Stimulated activated CD8-positive, alpha-beta memory T cell treated with anti-CD3 and anti-CD28 coated beads, Interleukin-7, amount 100 ng/mL, for 48 hours (primary cell): ENCODE results near the gene SLC38A11.
"Not testable (repeated sequence)": the region's sequence is repeated elsewhere in the genome, so short reads cannot be mapped to it uniquely, and the experiment has no call there.

ENCODE experiments used
- DNase-seq, 2 donors: peaks; one replicate each; pipeline ENCODE4 v3.0.0-alpha.2; 2020; ENCODE audit warnings: low read depth in 1 of 2; ENCODE audit errors: extremely low read depth in 1 of 2

The SLC38A11 gene

DNA sequence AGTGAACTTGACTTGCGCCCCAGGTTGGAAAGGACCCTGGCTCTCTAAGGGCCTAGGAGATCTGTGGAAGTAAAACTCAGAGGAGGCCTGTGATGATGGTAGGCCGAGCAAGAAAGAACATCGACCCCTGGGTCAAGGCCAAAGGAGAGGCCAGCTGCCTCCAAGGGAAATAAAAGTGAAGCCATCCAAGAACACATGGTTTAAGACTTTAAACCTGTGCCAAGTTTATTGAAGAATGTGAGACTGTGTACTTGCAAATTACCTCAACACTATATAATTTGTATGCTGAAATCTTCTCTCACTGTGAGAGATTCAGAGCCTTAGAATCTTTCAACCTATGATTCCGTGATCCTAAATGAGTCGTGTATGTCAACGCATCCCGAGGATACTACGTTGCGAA is 73.0 kb downstream of the SLC38A11 start:
- no peak for DNase-seq

DNA sequence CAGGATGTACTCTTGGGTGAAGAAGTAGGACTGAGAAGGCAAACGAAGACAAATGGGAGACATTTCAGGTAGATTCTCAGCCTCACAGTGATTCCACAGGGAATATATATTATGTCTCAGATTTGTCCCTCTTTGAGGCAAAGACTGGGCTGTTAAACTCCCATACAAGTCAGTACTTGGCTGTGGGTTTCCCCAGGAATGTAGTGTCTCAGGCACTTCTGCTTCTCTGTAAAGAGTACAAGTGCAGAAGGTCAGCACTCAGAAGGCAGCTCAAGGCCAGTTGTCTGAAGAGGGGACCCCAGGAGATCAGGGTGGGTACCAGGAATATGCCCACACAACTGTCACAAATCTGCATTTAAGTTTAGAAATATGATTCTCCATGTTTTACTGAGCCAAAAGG is 73.8 kb downstream of the SLC38A11 start:
- no peak for DNase-seq

DNA sequence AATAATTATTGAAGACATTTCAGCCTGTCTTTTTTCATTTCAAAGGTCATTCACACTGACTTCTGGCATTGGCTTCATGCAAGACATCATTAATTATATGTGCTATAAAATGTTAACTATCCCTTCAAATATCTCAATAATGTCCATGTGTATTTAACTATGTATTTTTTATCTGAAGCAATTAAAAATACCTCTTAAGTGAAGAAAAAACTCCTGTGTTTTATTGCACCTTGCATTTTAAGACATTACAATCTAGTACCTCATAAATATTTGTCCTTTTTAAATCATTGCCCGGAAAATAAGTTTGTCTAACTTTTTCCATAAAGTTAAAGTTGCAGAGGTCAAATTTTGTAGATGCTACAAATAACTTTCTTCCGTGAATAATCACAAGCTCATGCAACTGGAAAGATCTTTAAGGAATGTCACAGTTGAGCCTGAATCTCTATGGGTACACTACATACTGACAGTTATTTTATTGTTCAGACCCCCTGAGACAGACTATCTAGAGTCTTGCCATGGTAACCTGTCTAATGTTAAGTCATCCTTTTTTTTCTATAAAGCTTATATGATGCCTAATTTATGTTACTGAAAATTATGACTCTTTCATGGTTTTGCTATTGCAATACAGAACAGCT is 75.3 kb downstream of the SLC38A11 start:
- DNase-seq = no peak

DNA sequence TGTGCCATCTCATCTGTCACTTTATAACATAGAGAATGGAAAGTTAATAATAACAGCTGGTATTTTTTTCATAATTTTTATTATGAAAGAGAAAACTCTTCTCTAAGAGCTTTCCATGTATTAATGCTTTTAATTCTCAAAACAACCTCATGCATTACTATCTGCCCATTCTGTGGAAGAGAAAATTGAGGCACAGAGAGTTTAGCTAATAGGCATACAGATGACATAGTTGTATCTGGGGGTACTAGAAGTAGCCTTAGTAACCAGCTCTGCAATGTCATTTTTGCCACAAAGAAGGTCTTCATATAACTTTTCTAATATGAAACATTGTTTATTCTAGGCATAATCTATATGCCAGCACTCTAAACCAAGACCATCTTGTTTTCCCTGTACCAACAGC is 77.4 kb downstream of the SLC38A11 start:
- no peak for DNase-seq

DNA sequence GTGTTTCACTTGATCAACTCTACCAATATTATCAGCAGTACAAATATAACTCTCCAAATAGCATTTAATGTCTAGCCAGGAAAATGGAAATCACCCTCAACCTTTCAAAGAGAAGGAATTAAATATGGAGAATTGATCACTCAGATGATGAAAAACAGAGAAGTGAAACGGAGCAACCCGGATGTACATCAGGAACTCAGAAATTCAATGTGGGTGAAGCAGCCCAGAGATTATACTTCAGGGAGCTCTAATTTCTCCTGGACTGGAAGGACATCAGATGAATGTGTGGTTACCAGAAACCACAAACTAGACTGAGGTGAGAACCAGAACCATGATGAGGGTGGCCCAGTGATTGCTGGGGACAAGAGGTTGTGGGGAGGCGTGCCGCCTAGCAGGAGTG is 78.2 kb downstream of the SLC38A11 start:
- DNase-seq = no peak

DNA sequence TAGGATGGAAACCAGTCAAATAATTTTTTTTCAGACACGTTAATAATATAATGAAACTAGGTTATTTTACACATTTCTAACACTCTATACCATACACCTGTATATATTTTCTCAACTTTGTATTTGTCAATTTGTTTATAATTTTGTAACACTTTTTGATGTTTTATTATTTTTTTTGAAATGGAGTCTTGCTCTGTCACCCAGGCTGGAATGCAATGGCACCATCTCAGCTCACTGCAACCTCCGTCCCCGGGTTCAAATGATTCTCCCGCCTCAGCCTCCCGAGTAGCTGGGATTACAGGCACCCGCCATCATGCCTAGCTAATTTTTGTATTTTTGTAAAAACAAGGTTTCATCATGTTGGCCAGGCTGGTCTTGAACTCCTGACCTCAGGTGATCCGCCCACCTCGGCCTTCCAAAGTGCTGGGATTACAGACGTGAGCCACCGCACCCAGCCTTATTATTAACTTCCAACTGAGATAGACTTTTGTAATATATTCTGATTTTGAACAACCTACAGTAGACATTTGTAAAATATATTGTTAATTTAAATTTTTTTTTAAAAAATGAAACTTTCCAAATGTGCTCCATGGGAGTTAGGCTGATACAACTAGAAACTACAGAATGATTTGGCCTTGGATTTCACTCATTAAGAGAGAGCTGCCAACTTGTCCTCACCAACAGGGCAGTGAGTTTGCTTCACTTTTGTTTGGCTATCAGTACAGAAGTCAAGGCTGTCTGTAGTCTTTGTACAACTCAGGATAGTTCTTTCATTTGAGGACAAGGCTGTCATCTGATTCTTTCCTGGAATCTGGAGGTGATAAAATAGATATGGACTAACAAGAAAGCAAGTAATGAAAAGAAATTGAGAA is 79.8 kb downstream of the SLC38A11 start:
- no peak for DNase-seq

DNA sequence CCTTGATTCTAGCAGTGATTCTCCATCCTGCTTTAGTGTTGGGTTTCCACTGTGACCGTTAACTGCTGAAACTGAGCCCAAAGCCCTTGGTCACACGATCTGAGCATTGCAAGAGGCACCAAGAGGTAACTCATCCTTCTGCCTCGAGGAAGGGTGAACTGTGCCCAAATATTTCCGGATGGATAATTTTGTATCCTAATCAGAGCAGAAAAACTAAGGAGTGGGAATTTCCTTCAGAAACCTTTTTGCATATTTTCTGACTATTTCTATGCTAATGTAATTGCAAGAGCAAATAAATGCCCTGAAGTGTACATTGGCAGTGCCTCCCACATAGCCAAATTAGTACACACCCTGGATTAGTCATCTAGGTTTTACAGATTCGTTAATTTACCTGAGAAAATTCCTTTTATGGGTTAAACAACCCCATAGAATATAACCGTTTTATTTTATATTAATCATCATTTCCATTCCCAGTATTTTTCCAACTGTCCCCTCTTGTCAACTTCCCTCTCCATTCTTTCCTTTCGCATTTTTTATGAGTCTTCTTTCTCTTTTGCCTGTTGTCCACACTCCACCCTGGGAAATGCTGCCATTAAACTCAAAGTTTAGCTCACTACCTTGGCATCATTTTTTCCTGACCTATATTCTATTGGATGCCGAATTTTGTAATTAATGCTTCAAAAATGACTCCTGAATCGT is 82.0 kb downstream of the SLC38A11 start:
- DNase-seq = no peak

DNA sequence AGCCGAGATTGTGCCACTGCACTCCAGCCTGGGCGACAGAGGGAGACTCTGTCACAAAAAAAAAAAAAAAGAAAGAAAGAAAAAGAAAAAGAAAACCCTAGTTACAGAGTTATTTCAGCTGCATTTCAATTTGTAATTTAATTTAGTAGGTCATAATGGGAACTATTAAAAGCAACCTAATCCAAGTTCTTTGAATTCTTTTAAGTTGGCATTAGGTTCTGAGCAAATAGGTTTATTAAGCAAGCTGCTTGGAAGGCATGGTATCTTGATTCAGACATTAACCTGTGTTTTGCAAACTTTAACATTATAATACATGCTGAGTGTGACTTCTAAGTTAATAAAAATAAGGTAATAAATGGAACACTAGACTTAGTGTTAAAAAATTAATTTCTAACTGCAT is 83.9 kb downstream of the SLC38A11 start:
- DNase-seq = no peak

DNA sequence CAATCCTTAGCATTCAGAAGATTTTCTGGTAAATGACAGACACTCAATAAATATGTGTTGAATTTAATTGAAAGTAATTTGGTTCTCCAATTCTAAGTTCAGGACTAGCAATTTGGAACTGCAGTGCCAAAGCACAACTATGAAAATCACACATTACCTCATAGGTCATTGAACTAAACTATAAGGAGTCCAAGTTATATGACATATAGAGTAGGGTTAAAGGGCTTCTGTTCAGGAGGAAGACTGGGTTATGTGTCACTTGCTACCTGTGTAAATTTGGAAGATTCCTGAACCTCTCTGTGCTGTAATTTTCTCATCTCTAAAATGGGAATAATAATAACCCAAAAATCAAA is 85.9 kb downstream of the SLC38A11 start:
- DNase-seq = no peak

DNA sequence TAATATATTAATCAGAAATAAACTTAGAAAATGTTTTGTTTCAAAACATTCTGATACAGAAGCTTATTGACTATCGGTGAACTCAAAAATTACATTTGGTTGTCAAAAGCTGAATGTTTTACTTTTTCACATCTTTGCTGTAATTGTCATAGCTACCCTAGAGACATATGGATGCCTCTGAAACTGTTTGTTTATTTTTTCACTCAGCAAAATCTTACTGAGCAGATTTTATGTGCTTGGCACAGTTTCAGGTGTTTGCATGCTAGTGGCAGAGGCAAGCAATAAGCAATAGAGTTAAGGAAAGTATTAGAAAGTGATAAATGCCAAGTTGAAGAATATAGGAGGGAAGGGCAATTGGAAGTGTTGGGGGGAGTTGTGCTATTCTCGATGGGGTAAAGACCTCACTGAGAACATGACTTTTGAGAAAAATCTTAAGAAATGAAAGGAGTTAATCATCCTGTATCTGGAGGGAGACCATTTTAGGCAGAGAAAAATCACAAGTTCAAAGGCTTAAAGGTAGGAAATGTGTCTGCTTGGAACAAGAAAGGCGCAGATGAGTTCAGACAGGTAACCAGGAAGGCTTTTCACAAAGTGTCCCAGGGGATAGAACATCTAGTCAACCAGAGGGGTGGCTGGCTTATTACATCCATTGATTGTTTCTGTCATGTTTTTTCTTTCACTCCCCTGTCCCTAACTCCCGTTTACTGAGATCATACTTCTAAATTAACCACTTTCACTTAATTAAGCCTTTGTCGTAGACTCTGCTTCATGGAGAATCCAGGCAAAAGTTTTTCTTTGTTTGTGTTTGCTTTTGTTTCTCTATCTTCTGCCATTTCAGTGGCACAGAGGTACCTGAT is 86.5 kb downstream of the SLC38A11 start:
- DNase-seq = no peak

DNA sequence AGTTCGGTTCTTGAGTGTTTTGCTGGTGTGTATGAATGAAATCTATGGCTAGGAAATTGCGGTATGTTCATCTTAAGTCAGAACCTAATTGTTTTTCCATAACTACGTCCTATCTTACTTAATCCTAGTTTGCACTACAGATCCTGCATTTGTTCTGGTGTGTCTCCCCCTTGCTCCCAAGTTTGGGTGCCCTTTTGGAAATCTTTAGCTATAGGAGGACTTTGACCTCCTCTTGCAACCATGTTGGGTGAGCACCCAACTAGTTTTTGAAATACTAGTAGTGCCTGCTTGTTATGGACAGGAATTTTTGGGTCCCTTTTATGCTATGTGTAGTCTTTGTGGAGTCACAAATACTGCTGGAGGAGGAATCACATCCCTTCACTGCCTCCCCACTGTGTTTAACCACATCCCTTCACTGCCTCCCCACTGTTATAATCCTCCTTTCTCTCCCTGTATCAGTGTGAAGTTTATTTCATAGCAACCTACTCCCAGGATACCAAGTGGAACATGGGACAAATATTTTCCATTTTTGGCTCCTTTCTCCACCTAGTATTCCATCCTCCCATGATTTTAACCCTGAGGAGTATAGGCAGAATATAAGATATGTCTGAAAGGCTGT is 87.4 kb downstream of the SLC38A11 start:
- no peak for DNase-seq

DNA sequence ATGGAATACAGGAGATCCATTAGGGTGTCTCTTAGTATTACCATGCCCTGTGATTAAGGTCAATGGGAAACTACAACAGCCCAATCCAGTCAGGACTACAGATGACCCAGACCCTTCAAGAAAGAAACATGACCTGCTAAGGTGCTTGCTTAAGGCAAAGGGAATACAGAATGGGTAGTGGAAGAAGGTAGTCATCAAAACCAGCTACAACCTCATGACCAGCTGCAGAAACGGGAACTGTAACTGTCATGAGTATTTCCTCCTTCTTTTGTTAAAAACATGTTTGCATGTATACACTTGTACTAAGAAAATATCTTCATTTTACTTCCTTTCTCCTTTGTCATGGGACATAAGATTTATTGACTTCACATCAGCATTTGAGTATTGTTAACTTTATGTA is 88.9 kb downstream of the SLC38A11 start:
- DNase-seq = not testable (repeated sequence)

DNA sequence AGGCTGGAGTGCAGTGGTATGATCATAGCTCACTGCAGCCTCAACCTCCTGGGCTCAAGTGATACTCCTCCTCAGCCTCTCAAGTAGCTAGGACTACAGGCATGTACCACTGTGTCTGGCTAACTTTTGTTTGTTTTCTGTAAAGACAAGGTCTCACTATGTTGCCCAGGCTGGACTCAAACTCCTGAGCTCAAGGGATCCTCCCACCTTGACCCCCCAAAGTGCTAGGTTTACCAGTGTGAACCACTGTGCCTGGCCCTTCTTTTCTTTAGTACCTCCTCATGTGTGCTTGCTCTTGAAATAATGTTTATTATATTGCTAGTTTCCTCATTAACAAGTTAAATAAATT is 94.7 kb downstream of the SLC38A11 start:
- DNase-seq = no peak

DNA sequence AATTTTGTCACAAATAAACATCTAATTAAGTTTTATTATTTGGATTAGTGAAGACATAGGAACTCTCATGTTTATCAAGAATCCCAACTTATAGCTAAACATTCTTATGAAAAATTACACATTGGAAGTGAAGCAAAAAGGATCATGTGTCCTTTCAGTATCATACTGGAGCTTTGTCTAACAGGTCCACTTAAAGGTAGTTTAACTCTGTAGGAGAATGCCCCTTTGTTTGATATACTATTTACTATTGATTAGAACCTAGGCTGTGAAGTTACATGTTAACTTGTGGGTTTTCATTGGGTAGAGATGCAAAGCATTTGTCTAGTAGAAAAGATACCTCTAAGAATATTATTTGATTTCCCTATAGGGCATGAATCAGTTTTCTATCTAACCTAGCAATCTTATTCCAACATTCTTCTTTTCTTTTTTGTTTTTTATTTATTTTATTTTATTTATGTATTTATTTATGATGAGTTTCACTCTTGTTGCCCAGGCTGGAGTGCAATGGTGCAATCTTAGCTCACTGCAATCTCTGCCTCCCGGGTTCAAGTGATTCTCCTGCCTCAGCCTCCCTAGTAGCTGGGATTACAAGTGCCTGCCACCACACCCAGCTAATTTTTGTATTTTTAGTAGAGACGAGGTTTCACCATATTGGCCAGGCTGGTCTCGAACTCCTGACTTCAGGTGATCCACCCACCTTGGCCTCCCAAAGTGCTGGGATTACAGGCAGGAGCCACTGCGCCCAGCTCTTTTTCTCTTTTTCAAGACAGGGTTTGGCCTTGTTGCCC is 95.2 kb downstream of the SLC38A11 start:
- DNase-seq = not testable (repeated sequence)

DNA sequence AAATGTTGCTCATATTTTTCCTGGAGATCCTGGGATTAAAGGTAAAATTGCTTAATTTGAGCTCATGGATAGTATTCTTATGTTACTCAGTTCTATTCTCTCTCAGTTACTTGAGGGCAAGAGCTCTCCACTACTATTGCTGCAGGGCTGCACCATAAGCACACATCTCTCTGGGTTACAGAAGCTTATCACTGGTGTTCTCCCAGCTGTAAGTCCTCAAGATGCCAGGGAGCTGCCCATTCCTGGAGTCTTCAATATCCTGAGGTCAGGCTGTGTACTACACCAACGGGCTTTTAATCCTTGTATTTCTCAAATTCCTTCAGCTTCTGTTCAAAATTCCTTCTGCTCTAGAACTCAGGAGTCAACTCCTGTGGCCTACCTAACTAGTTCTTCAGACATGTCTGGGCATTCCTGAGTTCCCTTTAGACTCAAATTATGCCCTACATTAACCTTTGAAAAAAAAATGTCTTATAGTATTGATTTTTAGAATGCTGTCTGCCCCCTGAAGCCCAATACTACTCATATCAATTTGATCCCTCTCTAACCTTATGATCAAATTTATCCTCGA is 96.0 kb downstream of the SLC38A11 start:
- no peak for DNase-seq

DNA sequence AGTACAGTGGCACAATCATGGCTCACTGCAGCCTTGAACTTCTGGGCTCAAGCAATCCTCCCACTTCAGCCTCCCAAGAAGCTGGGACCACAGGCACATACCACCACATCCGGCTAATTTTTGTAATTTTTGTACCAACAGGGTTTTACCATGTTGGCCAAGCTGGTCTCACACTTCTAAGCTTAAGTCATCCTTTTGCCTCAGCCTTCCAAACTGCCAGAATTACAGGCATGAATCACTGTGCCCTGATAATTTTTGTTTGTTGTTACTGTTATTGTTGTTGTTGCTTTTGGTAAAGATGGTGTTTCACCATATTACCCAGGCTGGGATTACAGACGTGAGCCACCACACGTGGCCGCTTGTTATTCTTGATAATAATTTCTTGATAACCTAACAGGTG is 103.2 kb downstream of the SLC38A11 start:
- DNase-seq = no peak

DNA sequence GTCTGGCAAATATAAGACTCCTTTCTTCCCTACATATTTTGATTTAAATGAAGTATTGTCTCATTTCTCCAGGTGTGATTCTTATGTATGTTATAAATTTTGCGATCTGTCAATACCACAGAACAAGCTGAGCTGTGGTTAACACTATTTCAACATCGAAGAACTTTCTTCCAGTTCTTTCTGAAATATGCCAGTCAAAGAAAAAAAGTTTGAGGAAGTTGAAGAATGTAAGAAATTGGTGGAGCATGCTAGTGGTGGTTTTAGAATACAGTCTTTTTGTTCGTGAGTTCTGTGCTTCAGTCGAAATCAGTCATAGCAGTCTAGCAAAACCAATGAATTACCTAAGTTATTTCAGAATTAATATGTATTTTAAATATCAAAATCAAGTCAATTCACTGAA is 105.1 kb downstream of the SLC38A11 start:
- DNase-seq = no peak

DNA sequence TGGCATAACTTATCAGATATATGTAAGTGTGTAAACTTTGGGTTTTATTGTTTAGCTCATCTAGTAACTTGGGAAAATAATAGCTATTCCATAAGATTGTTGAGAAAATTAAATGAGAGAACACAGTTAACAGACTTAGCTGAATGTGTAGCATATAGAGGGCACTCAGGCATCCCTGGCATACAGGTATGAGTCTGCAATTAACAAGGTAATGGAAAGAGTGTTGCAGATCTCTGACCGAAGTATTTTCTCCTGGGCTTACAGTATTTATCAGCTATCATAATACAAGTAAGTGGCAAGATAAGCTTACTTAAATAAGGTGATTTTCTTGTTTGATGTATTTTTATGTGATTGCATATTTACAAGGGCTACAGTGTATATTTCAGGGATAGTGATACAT is 105.8 kb downstream of the SLC38A11 start:
- no peak for DNase-seq

DNA sequence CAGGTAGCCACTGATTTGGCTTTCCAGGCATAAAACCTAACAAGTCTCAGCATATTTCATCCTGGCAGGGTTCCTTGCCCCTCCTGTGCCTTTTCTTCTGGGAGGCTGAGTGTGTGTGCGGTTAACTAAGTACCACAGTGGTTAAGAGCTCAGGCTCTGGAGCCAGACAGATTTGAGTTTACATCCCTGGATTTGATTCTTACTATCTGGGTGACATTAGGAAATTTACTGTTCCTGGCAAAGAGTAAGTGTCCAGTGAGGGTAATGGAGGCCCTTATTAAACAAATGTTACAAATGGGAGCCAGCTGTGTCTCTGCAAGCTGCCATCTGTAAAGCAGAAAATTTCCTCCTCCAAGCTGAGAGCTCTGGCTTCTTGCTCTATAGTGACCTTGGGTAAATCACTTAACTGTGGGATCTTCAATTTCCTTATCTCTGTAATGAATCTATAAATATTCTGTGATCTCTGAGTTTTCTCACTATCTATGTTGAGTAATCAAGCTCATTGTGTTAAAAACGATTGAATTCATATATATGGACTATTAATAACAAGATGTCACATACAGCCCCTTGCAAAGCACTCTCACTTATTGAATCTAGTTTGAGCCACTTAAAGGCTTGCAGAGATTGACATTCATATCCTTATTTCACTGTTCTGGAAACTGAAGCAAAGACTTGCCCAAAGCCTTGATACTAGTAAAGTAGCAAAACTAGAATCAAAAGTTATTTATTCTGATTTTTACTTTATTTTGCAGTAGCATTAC is 107.2 kb downstream of the SLC38A11 start:
- no peak for DNase-seq
